ENCODE measurements around the gene MIEF1.

Gene MIEF1

GRCh38 chr22:39560127-39560526 is 58.0 kb downstream of the MIEF1 start:
- Histone ChIP-seq H3K27me3 (ENCODE audit: insufficient read depth, poor library complexity, severe bottlenecking) (peaks cover 33% of the 10 kb centered on the region), H3K27ac (replicated peaks) (no peak overlapping the region), H3K4me3 (replicated peaks; ENCODE audit: insufficient read depth, low read length) (no peak overlapping the region)

GRCh38 chr22:39562839-39563489 is 60.9 kb downstream of the MIEF1 start:
- H3K27me3 ChIP-seq (ENCODE audit: insufficient read depth, poor library complexity, severe bottlenecking): peaks cover 18% of the 10 kb centered on the region
- TF ChIP-seq CTCF (IDR thresholded peaks at IDR 0.05; ENCODE audit: insufficient read depth, low read length) (no peak), POLR2AphosphoS5 (IDR thresholded peaks at IDR 0.05; ENCODE audit: low read depth) (no peak), REST (IDR thresholded peaks at IDR 0.05; ENCODE audit: insufficient replicate concordance, low read depth) (no peak), SPI1 (IDR thresholded peaks at IDR 0.05; ENCODE audit: borderline replicate concordance, low read depth) (no peak), GABPA (IDR thresholded peaks at IDR 0.05; ENCODE audit: low read depth) (no peak)
- no peak overlapping the region for H3K27ac ChIP-seq (replicated peaks)
- no peak overlapping the region for H3K4me3 ChIP-seq (replicated peaks; ENCODE audit: insufficient read depth, low read length)
- DNase-seq (ENCODE audit: low read depth in 1 of 2, low spot score in 1 of 2): no peak

More at GRCh38 chr22:39560127-39560526, 58.0 kb downstream of the MIEF1 start:
- TF ChIP-seq REST (IDR thresholded peaks at IDR 0.05; ENCODE audit: insufficient replicate concordance, low read depth) (no peak), GABPA (IDR thresholded peaks at IDR 0.05; ENCODE audit: low read depth) (no peak), POLR2AphosphoS5 (IDR thresholded peaks at IDR 0.05; ENCODE audit: low read depth) (no peak), SPI1 (IDR thresholded peaks at IDR 0.05; ENCODE audit: borderline replicate concordance, low read depth) (no peak), CTCF (IDR thresholded peaks at IDR 0.05; ENCODE audit: insufficient read depth, low read length) (no peak)
- no peak for DNase-seq (ENCODE audit: low read depth in 1 of 2, low spot score in 1 of 2)

GRCh38 chr22:39563571-39564428 is 61.7 kb downstream of the MIEF1 start:
- Histone ChIP-seq H3K27ac (replicated peaks) (no peak overlapping the region), H3K4me3 (replicated peaks; ENCODE audit: insufficient read depth, low read length) (no peak overlapping the region), H3K27me3 (ENCODE audit: insufficient read depth, poor library complexity, severe bottlenecking) (peaks cover 16% of the 10 kb centered on the region)
- TF ChIP-seq CTCF (IDR thresholded peaks at IDR 0.05; ENCODE audit: insufficient read depth, low read length) (no peak), REST (IDR thresholded peaks at IDR 0.05; ENCODE audit: insufficient replicate concordance, low read depth) (no peak), GABPA (IDR thresholded peaks at IDR 0.05; ENCODE audit: low read depth) (no peak), SPI1 (IDR thresholded peaks at IDR 0.05; ENCODE audit: borderline replicate concordance, low read depth) (no peak)
- DNase-seq (ENCODE audit: low read depth in 1 of 2, low spot score in 1 of 2): no peak

Data from HL-60 (cell line).